Skeletal muscle tissue (tissue), 4 donors: ENCODE data around the gene TRPC3. TPM values are rescaled to one million over a fixed set of nuclear protein-coding genes. Genes with fewer than 3 reads are reported as not detected.

ENCODE experiments used
- H3K27ac ChIP-seq: one replicate; pipeline ENCODE4 v1.7.0; 2013; ENCODE audit warnings: mild to moderate bottlenecking, low read depth, low read length, inconsistent platforms
- H3K27me3 ChIP-seq, 3 donors: one replicate each; pipeline ENCODE4 v1.7.0; 2013; ENCODE audit warnings: low read length in 3 of 3; ENCODE audit not compliant: control insufficient read depth in 3 of 3, insufficient read depth in 3 of 3
- H3K36me3 ChIP-seq, 3 donors: one replicate each; pipeline ENCODE4 v1.7.0; 2013; ENCODE audit warnings: low read length in 3 of 3; ENCODE audit not compliant: control insufficient read depth in 3 of 3, insufficient read depth in 3 of 3
- H3K4me1 ChIP-seq, 3 donors: one replicate each; pipeline ENCODE4 v1.7.0; 2013; ENCODE audit warnings: low read length in 3 of 3, mild to moderate bottlenecking in 3 of 3; ENCODE audit not compliant: control insufficient read depth in 3 of 3, insufficient read depth in 3 of 3
- H3K4me3 ChIP-seq, 3 donors: one replicate each; pipeline ENCODE4 v1.7.0; 2013; ENCODE audit warnings: low read length in 3 of 3
- H3K9ac ChIP-seq, 3 donors: one replicate each; pipeline ENCODE4 v1.7.0; 2013; ENCODE audit warnings: low read length in 3 of 3, mild to moderate bottlenecking in 3 of 3, moderate library complexity in 2 of 3, low read depth in 1 of 3
- H3K9me3 ChIP-seq, 3 donors: one replicate each; pipeline ENCODE4 v1.7.0; 2013; ENCODE audit warnings: low read length in 3 of 3; ENCODE audit not compliant: control insufficient read depth in 3 of 3
- total RNA-seq: library from RNA; depleted of rRNA; stranded (reverse); fragments of >200 nt; gene quantifications from one replicate; pipeline ENCODE4 v1.2.3, GENCODE V29; 2014
- donor health status: Osteomylitis.

Gene TRPC3
- 0.52 TPM for total RNA-seq

- Histone ChIP-seq H3K4me3 (peak within 1 kb of the TSS; percentile 51 to 72 (median 68)), H3K4me1 (peaks cover 7 to 12% (median 11%) of the 10 kb centered on the region in 3 donors), H3K27ac (no peak within 1 kb of the TSS), H3K27me3 (peaks cover 22 to 29% (median 22%) of the 10 kb centered on the region in 3 donors), H3K9ac (peak within 1 kb of the TSS in 1 of 3 donors; percentile 63), H3K36me3 (no peaks in the 10 kb centered on the region), H3K9me3 (no peaks in the 10 kb centered on the region)
Measured at GRCh38 chr4:121951521-121952110, at the start of gene TRPC3. TRPC3 (minus strand) TSS chr4:121952060; CDS start chr4:121951680, 380 bp downstream.

- peaks cover 0 to 3% (median 0%) of the 10 kb centered on the region in 3 donors for H3K4me1 ChIP-seq
- H3K36me3 ChIP-seq: no peaks in the 10 kb centered on the region
- no peak overlapping the region for H3K27ac ChIP-seq
- no peaks in the 10 kb centered on the region for H3K9me3 ChIP-seq
- H3K9ac ChIP-seq: no peak overlapping the region
- H3K4me3 ChIP-seq: no peak overlapping the region
- peaks cover 0 to 5% (median 0%) of the 10 kb centered on the region in 3 donors for H3K27me3 ChIP-seq
Measured at GRCh38 chr4:122000849-122001248, 49.0 kb upstream of the TRPC3 start.

GRCh38 chr4:121998024-121998423, 46.2 kb upstream of the TRPC3 start:
- Histone ChIP-seq H3K4me3 (no peak overlapping the region), H3K9ac (no peak overlapping the region), H3K9me3 (no peaks in the 10 kb centered on the region), H3K4me1 (no peaks in the 10 kb centered on the region), H3K36me3 (no peaks in the 10 kb centered on the region), H3K27ac (no peak overlapping the region), H3K27me3 (peaks cover 0 to 5% (median 0%) of the 10 kb centered on the region in 3 donors)

- no peak overlapping the region for H3K27ac ChIP-seq
- H3K9me3 ChIP-seq: no peaks in the 10 kb centered on the region
- no peak overlapping the region for H3K4me3 ChIP-seq
- no peak overlapping the region for H3K9ac ChIP-seq
- H3K4me1 ChIP-seq: no peaks in the 10 kb centered on the region
- no peaks in the 10 kb centered on the region for H3K27me3 ChIP-seq
- no peaks in the 10 kb centered on the region for H3K36me3 ChIP-seq
Measured at GRCh38 chr4:121995790-121996537, 44.1 kb upstream of the TRPC3 start.

GRCh38 chr4:121991968-121992367, 40.1 kb upstream of the TRPC3 start:
- Histone ChIP-seq H3K9ac (no peak overlapping the region), H3K9me3 (no peaks in the 10 kb centered on the region), H3K27me3 (no peaks in the 10 kb centered on the region), H3K4me1 (no peaks in the 10 kb centered on the region), H3K36me3 (no peaks in the 10 kb centered on the region), H3K4me3 (no peak overlapping the region), H3K27ac (no peak overlapping the region)

GRCh38 chr4:121990489-121990888, 38.6 kb upstream of the TRPC3 start:
- no peak overlapping the region for H3K9ac ChIP-seq
- H3K36me3 ChIP-seq: no peaks in the 10 kb centered on the region
- no peaks in the 10 kb centered on the region for H3K4me1 ChIP-seq
- no peak overlapping the region for H3K27ac ChIP-seq
- H3K4me3 ChIP-seq: no peak overlapping the region
- no peaks in the 10 kb centered on the region for H3K27me3 ChIP-seq
- H3K9me3 ChIP-seq: no peaks in the 10 kb centered on the region

- Histone ChIP-seq H3K27ac (no peak overlapping the region), H3K9ac (no peak overlapping the region), H3K4me1 (no peaks in the 10 kb centered on the region), H3K4me3 (no peak overlapping the region), H3K27me3 (no peaks in the 10 kb centered on the region), H3K36me3 (no peaks in the 10 kb centered on the region), H3K9me3 (no peaks in the 10 kb centered on the region)
Measured at GRCh38 chr4:121989715-121990114, 37.9 kb upstream of the TRPC3 start.

GRCh38 chr4:121988950-121989349, 37.1 kb upstream of the TRPC3 start:
- Histone ChIP-seq H3K4me3 (no peak overlapping the region), H3K9ac (no peak overlapping the region), H3K4me1 (no peaks in the 10 kb centered on the region), H3K27ac (no peak overlapping the region), H3K27me3 (no peaks in the 10 kb centered on the region), H3K9me3 (no peaks in the 10 kb centered on the region), H3K36me3 (no peaks in the 10 kb centered on the region)

GRCh38 chr4:121980643-121981042, 28.8 kb upstream of the TRPC3 start:
- no peaks in the 10 kb centered on the region for H3K36me3 ChIP-seq

GRCh38 chr4:121978172-121978516, 26.3 kb upstream of the TRPC3 start:
- no peaks in the 10 kb centered on the region for H3K27me3 ChIP-seq
- H3K9ac ChIP-seq: no peak overlapping the region
- no peak overlapping the region for H3K27ac ChIP-seq
- H3K9me3 ChIP-seq: no peaks in the 10 kb centered on the region
- no peak overlapping the region for H3K4me3 ChIP-seq
- H3K4me1 ChIP-seq: no peaks in the 10 kb centered on the region
- H3K36me3 ChIP-seq: no peaks in the 10 kb centered on the region

More at GRCh38 chr4:121980643-121981042, 28.8 kb upstream of the TRPC3 start:
- Histone ChIP-seq H3K4me3 (no peak overlapping the region), H3K27ac (no peak overlapping the region), H3K4me1 (no peaks in the 10 kb centered on the region), H3K9ac (no peak overlapping the region), H3K9me3 (no peaks in the 10 kb centered on the region), H3K27me3 (no peaks in the 10 kb centered on the region)
